Measurements from ENCODE around the gene EP400.

Gene EP400

DNA sequence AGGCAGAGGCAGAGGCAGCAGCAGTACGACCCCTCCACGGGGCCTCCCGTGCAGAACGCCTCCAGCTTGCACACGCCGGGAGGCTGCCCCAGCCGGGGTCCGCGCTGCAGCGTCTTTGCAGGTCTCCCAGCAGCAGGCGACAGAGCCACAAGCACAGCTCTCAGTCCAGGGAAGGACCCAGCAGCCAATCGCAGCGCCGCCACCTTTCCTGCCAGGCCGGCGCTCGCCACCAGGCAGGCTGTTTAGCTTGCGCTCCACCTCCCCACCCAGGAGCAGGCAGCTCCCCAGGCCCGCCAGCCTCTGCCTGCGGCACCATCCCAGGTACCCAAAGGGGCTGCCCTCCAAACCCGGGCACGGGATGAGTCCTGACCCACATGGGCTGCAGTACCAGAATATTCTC, 169.1 kb downstream of the EP400 start (continued):
- TF ChIP-seq ZSCAN23 (tag by site-specific recombination; IDR thresholded peaks at IDR 0.05): no peak
- TF ChIP-seq KLF8 (tag by site-specific recombination; IDR thresholded peaks at IDR 0.05): no peak
- no peak for TF ChIP-seq ZNF843 (tag by site-specific recombination; IDR thresholded peaks at IDR 0.05)
- TF ChIP-seq WT1 (tag by site-specific recombination; IDR thresholded peaks at IDR 0.05): no peak
- no peak for TF ChIP-seq ZNF239 (tag by site-specific recombination; IDR thresholded peaks at IDR 0.05)
- no peak for TF ChIP-seq ZNF302 (tag by site-specific recombination; IDR thresholded peaks at IDR 0.05; ENCODE audit: low read depth)
- TF ChIP-seq, protein P1, sequence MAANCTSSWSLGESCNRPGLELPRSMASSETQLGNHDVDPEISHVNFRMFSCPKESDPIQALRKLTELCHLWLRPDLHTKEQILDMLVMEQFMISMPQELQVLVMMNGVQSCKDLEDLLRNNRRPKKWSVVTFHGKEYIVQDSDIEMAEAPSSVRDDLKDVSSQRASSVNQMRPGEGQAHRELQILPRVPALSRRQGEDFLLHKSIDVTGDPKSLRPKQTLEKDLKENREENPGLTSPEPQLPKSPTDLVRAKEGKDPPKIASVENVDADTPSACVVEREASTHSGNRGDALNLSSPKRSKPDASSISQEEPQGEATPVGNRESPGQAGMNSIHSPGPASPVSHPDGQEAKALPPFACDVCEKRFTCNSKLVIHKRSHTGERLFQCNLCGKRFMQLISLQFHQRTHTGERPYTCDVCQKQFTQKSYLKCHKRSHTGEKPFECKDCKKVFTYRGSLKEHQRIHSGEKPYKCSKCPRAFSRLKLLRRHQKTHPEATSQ (tag by site-specific recombination; IDR thresholded peaks at IDR 0.05): no peak
- TF ChIP-seq, protein P2, sequence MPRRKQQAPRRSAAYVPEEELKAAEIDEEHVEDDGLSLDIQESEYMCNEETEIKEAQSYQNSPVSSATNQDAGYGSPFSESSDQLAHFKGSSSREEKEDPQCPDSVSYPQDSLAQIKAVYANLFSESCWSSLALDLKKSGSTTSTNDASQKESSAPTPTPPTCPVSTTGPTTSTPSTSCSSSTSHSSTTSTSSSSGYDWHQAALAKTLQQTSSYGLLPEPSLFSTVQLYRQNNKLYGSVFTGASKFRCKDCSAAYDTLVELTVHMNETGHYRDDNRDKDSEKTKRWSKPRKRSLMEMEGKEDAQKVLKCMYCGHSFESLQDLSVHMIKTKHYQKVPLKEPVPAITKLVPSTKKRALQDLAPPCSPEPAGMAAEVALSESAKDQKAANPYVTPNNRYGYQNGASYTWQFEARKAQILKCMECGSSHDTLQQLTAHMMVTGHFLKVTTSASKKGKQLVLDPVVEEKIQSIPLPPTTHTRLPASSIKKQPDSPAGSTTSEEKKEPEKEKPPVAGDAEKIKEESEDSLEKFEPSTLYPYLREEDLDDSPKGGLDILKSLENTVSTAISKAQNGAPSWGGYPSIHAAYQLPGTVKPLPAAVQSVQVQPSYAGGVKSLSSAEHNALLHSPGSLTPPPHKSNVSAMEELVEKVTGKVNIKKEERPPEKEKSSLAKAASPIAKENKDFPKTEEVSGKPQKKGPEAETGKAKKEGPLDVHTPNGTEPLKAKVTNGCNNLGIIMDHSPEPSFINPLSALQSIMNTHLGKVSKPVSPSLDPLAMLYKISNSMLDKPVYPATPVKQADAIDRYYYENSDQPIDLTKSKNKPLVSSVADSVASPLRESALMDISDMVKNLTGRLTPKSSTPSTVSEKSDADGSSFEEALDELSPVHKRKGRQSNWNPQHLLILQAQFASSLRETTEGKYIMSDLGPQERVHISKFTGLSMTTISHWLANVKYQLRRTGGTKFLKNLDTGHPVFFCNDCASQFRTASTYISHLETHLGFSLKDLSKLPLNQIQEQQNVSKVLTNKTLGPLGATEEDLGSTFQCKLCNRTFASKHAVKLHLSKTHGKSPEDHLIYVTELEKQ (tag by site-specific recombination; IDR thresholded peaks at IDR 0.05; ENCODE audit: borderline replicate concordance): no peak

DNA sequence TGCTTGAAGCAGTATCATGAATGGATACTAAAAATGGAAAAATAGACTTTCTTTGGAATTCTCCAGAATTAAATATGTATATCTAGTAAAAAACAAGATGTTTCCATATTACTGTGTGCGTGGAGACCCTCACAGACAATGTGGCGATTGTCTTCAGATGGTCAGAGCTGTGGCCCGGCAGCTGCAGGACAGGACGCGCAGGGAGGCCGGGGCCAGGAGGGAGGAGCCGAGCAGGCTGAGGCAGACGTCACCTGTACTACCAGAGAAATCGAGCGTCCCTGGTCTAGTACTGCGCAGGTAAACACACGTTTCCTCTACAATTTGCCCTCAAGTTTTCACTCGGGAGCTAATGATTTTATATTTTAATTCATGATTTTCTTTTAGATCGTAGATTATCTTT, 171.5 kb downstream of the EP400 start:
- Histone ChIP-seq H3K9me3 (ENCODE audit: control insufficient read depth, insufficient read depth, low read depth, low read length) (no peaks in the 10 kb centered on the region), H3K4me3 (ENCODE audit: low read depth, low read length) (no peak overlapping the region), H3K36me3 (ENCODE audit: control insufficient read depth in 2 of 2, insufficient read depth in 1 of 2, low read length in 2 of 2) (peaks cover 30 to 89% of the 10 kb centered on the region in 2 experiments), H3K4me1 (ENCODE audit: control insufficient read depth, insufficient read depth, low read length) (no peaks in the 10 kb centered on the region), H3K27ac (ENCODE audit: extremely low read depth, low read depth, low read length) (no peak overlapping the region)
- TF ChIP-seq, protein P3, sequence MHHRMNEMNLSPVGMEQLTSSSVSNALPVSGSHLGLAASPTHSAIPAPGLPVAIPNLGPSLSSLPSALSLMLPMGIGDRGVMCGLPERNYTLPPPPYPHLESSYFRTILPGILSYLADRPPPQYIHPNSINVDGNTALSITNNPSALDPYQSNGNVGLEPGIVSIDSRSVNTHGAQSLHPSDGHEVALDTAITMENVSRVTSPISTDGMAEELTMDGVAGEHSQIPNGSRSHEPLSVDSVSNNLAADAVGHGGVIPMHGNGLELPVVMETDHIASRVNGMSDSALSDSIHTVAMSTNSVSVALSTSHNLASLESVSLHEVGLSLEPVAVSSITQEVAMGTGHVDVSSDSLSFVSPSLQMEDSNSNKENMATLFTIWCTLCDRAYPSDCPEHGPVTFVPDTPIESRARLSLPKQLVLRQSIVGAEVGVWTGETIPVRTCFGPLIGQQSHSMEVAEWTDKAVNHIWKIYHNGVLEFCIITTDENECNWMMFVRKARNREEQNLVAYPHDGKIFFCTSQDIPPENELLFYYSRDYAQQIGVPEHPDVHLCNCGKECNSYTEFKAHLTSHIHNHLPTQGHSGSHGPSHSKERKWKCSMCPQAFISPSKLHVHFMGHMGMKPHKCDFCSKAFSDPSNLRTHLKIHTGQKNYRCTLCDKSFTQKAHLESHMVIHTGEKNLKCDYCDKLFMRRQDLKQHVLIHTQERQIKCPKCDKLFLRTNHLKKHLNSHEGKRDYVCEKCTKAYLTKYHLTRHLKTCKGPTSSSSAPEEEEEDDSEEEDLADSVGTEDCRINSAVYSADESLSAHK (tag by site-specific recombination; IDR thresholded peaks at IDR 0.05): no peak
- TF ChIP-seq, protein P4, sequence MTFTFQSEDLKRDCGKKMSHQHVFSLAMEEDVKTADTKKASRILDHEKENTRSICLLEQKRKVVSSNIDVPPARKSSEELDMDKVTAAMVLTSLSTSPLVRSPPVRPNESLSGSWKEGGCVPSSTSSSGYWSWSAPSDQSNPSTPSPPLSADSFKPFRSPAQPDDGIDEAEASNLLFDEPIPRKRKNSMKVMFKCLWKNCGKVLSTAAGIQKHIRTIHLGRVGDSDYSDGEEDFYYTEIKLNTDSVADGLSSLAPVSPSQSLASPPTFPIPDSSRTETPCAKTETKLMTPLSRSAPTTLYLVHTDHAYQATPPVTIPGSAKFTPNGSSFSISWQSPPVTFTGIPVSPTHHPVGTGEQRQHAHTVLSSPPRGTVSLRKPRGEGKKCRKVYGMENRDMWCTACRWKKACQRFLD (tag by site-specific recombination; IDR thresholded peaks at IDR 0.05): no peak
- TF ChIP-seq FEZF1 (tag by site-specific recombination; IDR thresholded peaks at IDR 0.05): no peak
- TF ChIP-seq ZNF184 (tag by site-specific recombination; IDR thresholded peaks at IDR 0.05): no peak
- TF ChIP-seq ZNF248 (tag by site-specific recombination; IDR thresholded peaks at IDR 0.05): no peak
- no peak for TF ChIP-seq ZNF121 (tag by site-specific recombination; IDR thresholded peaks at IDR 0.05)
- TF ChIP-seq ZNF707 (tag by site-specific recombination; IDR thresholded peaks at IDR 0.05): no peak
- TF ChIP-seq MYNN (tag by site-specific recombination; IDR thresholded peaks at IDR 0.05; ENCODE audit: borderline replicate concordance): no peak
- no peak for TF ChIP-seq KLF1 (tag by site-specific recombination; IDR thresholded peaks at IDR 0.05)
- ChIA-PET CTCF (no interaction called here), POLR2A (no interaction called here)
